T1000 (cell line): ENCODE results near the gene MS4A10.
"Not testable (repeated sequence)": the region's sequence is repeated elsewhere in the genome, so short reads cannot be mapped to it uniquely, and the experiment has no call there.

ENCODE experiments used
- DNase-seq: peaks from one replicate; lab custom pipeline; 2025; ENCODE audit warnings: mixed read lengths; lab: John Stamatoyannopoulos, UW

The MS4A10 gene

DNA sequence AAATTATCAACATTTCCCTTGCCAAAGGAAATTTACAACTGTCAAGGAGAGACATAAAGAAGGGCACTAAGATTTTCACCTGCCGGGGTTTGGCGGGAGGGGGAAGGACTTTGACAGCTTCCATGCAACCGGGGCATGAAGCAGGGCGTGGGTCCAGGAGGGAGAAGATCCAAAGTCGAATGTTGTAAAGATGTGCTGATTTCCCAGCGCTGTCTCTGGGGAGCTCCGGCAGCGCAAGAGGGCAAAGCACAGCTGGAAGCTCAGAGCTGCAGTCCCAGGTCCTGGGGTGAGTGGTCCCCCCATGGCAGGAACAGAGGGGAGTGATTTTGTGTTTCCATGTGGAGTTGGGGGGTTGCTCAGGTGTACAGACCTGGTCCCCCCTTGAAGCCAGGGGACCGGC is at the start of gene MS4A10:
Gene MS4A10, plus strand, starts transcription at position 198 of the 400 bp plus-strand sequence. CDS start 5,003 bp downstream, outside the sequence.
- no peak for DNase-seq

DNA sequence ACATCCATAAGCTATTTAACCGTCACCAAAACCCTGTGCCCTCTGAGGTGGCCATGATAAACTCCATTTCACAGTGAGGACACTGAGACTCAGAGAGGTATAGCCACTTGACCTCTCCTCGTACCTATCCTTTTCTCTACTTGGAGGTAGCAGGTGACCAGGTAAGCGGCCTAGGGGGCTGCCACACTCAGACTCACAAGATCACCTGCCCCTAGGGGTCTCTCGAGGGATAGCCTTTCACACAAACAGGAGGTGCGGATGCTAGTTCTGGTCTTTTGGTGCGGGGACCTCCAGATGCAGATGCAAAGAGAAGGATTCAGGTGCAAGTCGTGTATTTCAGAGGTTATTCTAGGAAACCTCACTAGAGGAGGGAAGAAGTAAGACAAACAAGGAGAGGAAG is 46.0 kb upstream of the MS4A10 start:
- no peak for DNase-seq

DNA sequence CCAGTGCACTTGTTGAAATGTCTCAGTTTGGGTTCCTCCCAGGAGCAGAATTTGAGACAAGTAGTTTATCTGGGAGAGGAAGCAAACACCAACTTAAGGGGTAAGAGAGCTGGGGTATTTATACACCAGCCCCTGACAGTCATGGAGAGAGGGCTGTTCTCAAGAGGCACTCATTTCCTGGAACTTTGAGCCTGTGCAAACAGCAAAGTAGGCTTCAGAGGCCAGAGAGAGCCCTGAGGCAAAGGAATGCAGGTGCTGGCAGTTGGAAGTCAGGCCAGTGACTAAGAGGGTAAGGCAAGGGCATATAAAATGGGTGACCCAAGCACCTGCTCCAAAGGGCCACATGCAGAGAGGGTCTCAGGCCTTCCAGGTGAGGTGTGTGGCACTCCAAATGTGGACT is 44.6 kb upstream of the MS4A10 start:
- DNase-seq: no peak

- DNase-seq: no peak
These were observed 43.7 kb upstream of the MS4A10 start for GRCh38 chr11:60741421-60741820.

- DNase-seq: no peak
These were observed 42.1 kb upstream of the MS4A10 start for GRCh38 chr11:60743058-60743457.

DNA sequence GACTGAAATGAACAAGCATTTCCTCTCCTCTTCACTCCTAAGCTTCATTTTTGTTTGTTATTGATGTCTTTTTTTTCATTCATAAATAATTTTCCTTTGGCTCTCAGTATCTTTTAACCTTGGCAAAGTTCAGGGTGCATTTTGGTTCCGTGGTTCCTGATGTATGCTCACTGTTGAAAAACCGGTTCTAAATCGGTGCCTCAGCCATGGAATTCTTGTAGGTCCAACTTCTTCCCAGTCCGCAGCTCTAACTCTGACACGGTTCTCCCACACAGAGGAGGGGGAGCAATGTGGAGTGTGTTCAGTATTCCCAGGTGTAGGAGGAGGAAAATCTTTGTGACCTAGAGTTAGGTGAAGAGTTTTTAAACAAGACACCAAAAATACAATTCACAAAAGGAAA is 41.0 kb upstream of the MS4A10 start:
- no peak for DNase-seq

DNA sequence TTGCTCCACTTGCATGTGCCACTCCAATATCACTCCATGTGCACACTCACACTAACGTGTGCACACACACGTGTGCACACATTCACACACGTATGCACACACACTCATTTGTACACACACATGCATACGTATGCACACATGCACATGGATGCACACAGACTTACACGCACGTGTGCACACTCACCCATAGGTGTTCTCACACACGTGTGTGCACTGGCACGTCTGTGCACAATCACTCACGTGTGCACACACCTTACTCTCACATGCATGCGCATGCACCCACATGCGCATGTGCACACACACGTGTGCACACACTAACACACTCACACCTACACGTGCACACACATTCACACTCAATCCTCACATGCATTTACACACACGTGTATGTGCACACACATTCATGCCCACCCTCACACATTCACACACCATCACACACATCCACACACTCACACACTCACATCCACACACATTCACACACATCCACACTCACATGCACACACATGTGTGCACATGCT is 37.7 kb upstream of the MS4A10 start:
- no peak for DNase-seq

DNA sequence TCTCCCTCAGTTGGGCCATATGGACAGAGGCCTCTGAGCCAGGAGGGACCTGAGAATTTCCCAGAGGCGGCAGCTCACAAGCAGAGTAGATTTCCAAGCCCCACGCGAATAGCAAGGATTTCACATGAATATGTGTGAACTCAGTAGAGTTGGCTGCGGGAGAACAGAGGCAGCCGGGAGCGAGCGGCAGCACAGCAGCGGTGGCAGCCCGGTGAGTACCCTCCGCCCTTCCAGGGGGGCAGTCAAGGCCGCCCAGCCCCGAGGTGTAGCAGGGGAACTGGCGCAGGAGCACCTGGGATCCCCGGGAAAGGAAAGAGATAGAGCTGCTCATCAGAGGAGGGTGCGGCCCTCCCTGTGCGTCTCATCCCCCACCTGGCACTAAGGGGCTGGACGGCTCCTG is 36.9 kb upstream of the MS4A10 start:
- DNase-seq: no peak

DNA sequence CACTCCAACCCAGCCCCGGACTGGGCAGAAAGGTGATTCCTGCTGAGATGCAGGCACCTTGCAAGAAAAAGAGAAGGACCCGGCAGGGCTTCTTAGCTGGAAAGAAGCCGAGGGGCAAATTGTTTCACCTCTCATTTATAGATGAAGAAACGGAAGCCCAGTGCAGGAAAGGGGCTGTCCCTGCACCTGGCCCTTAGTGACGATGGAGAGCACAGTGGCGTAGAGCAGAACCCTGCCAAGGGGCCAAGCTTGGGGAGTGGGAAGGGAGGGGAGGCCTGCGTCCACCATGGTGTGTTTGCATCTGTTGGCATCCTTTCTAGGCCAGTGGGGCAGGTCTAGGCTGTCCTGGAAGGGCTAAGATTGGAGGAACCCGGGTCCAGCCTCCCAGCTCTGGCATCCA is 36.3 kb upstream of the MS4A10 start:
- no peak for DNase-seq

GRCh38 chr11:60750911-60751310 is 34.2 kb upstream of the MS4A10 start:
- no peak for DNase-seq

GRCh38 chr11:60753309-60753708 is 31.8 kb upstream of the MS4A10 start:
- no peak for DNase-seq

GRCh38 chr11:60754887-60755286 is 30.2 kb upstream of the MS4A10 start:
- DNase-seq: no peak

DNA sequence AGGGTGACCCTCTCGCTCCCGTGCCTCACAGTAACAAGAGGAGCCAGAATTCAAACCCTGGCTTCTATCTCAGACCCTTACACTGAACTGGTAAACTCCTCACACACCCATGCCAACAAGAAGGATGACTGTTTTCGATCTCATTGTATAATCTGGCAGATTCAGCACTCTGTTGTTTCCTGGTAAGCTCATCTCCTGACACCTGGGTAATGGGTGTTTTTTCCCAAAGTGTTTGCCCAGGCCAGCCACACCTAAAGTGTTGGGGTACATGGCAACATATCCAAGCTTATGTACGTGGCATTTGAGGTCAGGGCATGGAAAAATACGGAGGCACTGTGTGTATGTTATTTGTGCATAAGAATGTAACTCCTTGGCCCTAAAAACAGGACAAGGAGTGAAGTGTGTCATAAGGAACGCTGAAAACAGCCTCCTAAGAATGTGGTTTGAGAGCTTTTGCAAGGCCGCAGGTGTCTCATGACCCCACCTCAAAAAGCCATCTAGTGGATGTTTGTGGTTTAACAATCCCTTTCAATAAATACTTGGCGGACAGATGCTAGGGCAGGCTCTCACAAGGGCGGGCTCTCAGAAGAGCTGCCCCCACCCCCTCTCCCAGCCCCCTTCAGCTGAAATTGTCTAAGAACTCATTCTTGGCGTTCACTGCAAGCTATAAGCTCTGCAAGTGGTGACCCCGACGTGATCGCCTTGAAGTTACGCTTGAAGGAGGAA is 28.7 kb upstream of the MS4A10 start, which contains the start of gene MS4A15:
Gene MS4A15, plus strand, starts transcription at position 561 of the 726 bp plus-strand sequence. CDS start 6,867 bp downstream, outside the sequence.
- DNase-seq: no peak

DNA sequence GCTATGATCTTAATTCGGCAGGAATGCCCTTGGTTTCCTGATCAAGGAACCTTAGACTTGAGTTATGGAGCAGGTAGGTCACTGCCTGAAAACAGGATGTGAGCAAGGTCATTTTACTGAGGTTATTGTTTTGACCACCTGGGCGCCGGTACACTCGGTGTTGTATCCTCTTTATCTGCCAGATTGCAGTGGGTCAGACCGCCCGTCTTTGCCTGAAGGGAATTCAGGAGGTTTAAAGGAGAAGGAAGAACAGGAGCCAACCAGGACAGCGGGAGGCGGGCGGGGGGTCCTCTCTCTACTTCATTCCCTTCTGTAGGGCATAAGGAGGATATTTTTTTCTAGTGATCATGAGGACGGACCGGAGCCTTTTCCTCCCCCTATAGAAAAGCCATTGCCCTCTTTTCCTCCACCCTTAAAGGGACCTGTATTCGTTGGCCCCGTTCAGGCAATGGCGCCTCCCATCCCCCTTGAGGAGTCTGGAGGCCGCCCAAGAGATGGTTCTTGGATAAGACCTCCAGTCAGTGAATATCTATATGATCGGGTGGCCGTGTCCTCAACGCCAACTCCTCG is 27.8 kb upstream of the MS4A10 start:
- DNase-seq: no peak

DNA sequence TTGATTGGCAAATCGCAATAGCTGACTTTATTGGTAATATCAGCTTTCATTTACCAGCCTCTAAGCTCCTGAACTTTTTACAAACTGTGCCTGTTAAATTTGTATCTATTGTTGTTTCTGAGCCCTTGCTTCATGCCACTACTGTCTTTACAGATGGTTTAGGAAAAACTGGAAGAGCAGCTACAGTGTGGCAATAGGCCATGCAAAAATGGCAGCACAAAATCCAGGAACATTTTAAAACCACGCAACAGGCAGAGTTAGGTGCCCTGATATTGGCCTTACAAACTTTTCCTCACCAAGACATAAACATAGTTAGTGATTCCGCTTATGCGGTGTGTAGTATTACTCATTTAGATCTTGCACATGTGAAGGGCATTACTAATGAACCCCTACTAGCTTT is 26.5 kb upstream of the MS4A10 start:
- not testable (repeated sequence) for DNase-seq

DNA sequence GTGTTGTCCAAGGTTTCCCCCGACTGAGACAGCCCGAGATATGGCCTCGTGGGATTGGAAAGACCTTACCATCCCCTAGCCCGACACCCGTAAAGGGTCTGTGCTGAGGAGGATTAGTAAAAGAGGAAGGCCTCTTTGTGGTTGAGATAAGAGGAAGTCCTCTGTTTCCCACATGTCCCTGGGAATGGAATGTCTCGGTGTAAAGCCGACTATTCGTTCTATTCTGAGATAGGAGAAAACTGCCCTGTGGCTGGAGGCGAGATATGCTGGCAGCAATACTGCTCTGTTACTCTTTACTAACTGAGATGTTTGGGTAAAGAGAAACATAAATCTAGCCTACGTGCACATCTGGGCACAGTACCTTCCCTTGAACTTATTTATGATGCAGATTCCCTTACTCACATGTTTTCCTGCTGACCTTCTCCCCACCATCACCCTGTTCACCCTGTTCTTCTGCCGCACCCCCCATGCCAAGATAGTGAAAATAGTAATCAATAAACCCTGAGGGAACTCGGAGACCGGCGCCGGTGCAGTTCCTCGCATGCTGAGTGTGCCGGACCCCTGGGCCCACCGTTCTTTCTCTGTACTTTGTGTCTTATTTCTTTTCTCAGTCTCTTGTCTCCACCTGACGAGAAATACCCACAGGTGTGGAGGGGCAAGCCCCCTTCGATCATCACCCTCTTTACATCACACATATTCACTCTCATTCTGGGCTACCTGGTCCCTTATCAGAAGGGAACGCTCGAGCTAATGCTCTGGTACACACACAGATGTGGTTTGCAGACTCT is 25.5 kb upstream of the MS4A10 start:
- DNase-seq: not testable (repeated sequence)

DNA sequence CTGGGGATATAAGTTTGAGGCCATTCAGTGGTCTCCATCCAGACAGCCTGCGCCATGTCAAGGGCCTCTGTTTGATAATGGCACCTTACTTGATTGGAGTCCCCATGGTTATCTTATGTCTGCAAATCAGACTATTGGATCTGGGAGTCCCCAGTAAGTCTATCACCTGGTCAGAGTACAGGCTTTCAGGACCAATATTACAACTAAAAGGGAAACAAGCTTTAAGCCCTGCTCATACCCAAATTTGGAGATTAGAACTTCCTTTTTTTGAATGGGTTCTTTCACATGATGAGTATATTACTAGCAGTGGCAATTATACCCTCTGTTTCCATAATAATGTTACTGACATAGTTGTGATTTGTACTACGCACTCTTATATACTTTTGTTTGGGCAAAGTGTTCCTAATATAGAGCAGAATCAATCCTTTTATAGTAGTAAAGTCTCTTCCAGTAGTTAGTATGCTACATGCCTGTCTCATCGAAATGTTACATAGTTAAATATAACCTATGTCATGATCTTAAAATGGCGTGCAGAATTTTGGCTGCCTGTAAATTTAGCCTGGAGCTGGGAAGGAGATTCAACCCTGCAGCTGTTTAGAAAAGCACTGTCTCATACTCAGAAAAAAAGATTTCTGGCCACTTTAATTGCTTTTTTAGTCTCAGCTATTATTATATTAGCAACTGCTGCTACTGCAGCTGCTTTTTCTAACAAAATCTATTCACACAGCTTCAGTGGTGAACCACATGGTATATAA is 23.5 kb upstream of the MS4A10 start:
- DNase-seq: no peak

DNA sequence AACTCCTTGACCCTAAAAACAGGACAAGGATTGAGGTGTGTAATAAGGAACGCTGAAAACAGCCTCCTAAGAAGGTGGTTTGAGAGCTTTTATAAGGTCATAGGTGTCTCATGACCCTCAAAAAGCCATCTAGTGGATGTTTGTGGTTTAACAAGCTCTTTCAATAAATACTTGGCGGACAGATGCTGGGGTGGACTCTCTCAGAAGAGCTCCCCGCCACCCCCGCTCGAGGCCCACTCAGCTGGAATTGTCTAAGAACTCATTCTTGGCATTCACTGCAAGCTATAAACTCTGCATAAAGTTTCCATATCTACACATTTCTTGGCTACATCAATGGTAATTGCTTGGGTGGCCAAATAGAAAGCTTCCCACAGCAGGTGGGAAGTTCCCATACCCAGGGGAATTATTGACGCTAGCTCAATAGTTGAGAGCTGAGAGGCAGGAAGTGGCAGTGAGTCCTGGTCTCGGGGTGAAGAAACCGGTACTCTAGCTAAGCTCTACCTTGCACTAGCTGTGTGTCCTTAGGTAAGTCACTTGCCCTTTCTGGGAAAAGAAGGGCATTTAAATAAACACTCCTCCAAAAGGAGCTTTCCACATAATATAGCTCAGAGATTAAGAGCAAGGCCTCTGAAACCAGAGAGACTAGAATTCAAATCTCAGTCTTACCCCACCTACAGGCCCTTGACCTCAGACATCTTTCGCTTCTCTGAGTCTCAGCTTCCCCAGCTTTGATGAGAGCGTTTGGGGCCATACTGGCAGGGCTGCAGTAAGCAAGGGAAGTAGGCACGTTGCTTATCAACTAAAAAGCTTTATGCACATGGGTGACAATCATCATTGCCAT is 22.1 kb upstream of the MS4A10 start:
- no peak for DNase-seq

DNA sequence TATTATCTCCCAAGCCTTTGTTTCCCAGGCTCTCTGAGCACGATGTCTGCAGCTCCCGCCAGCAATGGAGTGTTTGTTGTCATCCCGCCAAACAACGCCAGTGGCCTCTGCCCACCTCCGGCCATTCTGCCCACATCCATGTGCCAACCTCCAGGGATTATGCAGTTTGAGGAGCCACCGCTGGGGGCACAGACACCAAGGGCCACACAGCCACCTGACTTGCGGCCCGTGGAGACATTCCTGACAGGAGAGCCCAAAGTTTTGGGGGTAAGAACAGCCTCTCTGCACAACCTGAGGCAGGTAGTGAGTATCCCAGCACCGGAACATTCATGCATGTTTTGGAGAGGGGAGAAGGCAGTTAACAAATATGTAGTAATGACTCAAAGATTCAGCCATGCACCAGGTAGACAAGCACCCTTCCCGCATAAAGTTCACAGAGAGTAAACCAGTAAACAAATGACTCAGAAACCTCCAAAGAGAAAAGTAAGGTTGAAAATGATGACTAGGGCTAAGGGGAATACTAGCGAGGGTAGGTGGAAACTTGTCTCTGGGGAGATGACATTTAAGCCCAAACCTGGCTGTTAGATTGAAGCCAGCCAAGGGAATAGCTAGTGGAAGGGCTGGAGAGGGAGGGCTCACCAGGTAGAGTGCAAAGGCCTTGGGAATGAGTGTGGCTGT is 21.3 kb upstream of the MS4A10 start:
- no peak for DNase-seq

- DNase-seq: no peak
These were observed 20.3 kb upstream of the MS4A10 start for GRCh38 chr11:60764879-60765278.
